GM12878 (cell line): ENCODE data around the gene ASNSD1. TPM values are rescaled to one million over a fixed set of nuclear protein-coding genes. Genes with fewer than 3 reads are reported as not detected.
A peak's percentile ranks its signal among the peaks of the same experiment; 100 is the strongest.

Experiments
- CHD4 ChIP-seq: fragments of 200-600 bp; sonication (generic); IDR thresholded peaks from 2 replicates; pipeline ENCODE4 v1.6.1; 2016; ENCODE audit warnings: mild to moderate bottlenecking
- E2F4 ChIP-seq: IDR thresholded peaks from 2 replicates; pipeline ENCODE4 v1.6.1; 2012; ENCODE audit warnings: low read depth, low read length, improper control_type of control experiment
- ELK1 ChIP-seq: IDR thresholded peaks from 2 replicates; pipeline ENCODE4 v1.6.1; 2012; ENCODE audit warnings: low read depth, low read length, improper control_type of control experiment
- ETV6 ChIP-seq, 2 experiments: fragments of 450-650 bp in 1 of 2; IDR thresholded peaks in 1 of 2; conservative IDR thresholded peaks in 1 of 2; 2 replicates each; pipeline ENCODE4 v1.6.1; 2014; ENCODE audit warnings: antibody characterized with exemption in 1 of 2, borderline replicate concordance in 1 of 2, low read depth in 1 of 2, mild to moderate bottlenecking in 1 of 2, moderate library complexity in 1 of 2
- FOXK2 ChIP-seq: fragments of 450-650 bp; IDR thresholded peaks from 2 replicates; pipeline ENCODE4 v1.6.1; 2017; ENCODE audit warnings: mild to moderate bottlenecking, moderate library complexity
- GATAD2B ChIP-seq: fragments of 450-650 bp; conservative IDR thresholded peaks from 2 replicates; pipeline ENCODE4 v1.6.1; 2017; ENCODE audit warnings: low read depth, mild to moderate bottlenecking, moderate library complexity
- HDAC6 ChIP-seq: fragments of 200-600 bp; sonication (generic); IDR thresholded peaks from one replicate; pipeline ENCODE4 v1.8.0; 2017; ENCODE audit warnings: antibody characterized with exemption; ENCODE audit not compliant: unreplicated experiment
- IKZF2 ChIP-seq, 2 experiments: fragments of 450-650 bp; IDR thresholded peaks; 2 replicates each; pipeline ENCODE4 v1.6.1; 2017; ENCODE audit warnings: mild to moderate bottlenecking in 2 of 2, moderate library complexity in 2 of 2
- NFIC ChIP-seq: IDR thresholded peaks from 2 replicates; pipeline ENCODE4 v1.6.1; 2012; ENCODE audit warnings: low read depth, mild to moderate bottlenecking, inconsistent platforms, low read length, moderate library complexity
- NR2C2 ChIP-seq: IDR thresholded peaks from 2 replicates; pipeline ENCODE4 v1.6.1; 2011; ENCODE audit warnings: borderline replicate concordance, low read depth; ENCODE audit not compliant: control insufficient read depth, insufficient read length
- PAX8 ChIP-seq: fragments of 450-650 bp; IDR thresholded peaks from 2 replicates; pipeline ENCODE4 v1.6.1; 2017; ENCODE audit warnings: mild to moderate bottlenecking, moderate library complexity
- PML ChIP-seq: IDR thresholded peaks from 2 replicates; pipeline ENCODE4 v1.6.1; 2012; ENCODE audit warnings: low read length, inconsistent platforms
- RAD21 ChIP-seq: IDR thresholded peaks from 2 replicates; pipeline ENCODE4 v1.6.1; 2011; ENCODE audit warnings: mild to moderate bottlenecking, low read depth, low read length, moderate library complexity; ENCODE audit not compliant: insufficient read depth
- RB1 ChIP-seq: fragments of 450-650 bp; formaldehyde crosslinking; IDR thresholded peaks from 2 replicates; pipeline ENCODE4 v1.6.1; 2017; ENCODE audit warnings: mild to moderate bottlenecking, borderline replicate concordance
- RCOR1 ChIP-seq: conservative IDR thresholded peaks from 2 replicates; pipeline ENCODE4 v1.6.1; 2012; ENCODE audit warnings: low read depth, low read length, improper control_type of control experiment
- RELA ChIP-seq: fragments of 450-650 bp; IDR thresholded peaks from 2 replicates; pipeline ENCODE4 v1.8.0; 2014; ENCODE audit warnings: borderline replicate concordance; ENCODE audit not compliant: partially characterized antibody
- SMAD1 ChIP-seq: fragments of 450-650 bp; IDR thresholded peaks from 2 replicates; pipeline ENCODE4 v1.6.1; 2018; ENCODE audit warnings: mild to moderate bottlenecking, low read depth; ENCODE audit not compliant: partially characterized antibody
- STAT3 ChIP-seq: IDR thresholded peaks from 2 replicates; pipeline ENCODE4 v1.6.1; 2011; ENCODE audit warnings: low read depth, low read length, improper control_type of control experiment
- TBL1XR1 ChIP-seq: IDR thresholded peaks from 2 replicates; pipeline ENCODE4 v1.6.1; 2012; ENCODE audit warnings: low read depth, low read length, improper control_type of control experiment
- TCF12 ChIP-seq: IDR thresholded peaks from 2 replicates; pipeline ENCODE4 v1.6.1; 2011; ENCODE audit warnings: low read depth, mild to moderate bottlenecking, low read length
- WRNIP1 ChIP-seq: IDR thresholded peaks from 2 replicates; pipeline ENCODE4 v1.6.1; 2011; ENCODE audit warnings: low read depth, low read length, improper control_type of control experiment, borderline replicate concordance
- ZNF384 ChIP-seq: IDR thresholded peaks from 2 replicates; pipeline ENCODE4 v1.6.1; 2012; ENCODE audit warnings: low read depth, mild to moderate bottlenecking, low read length, improper control_type of control experiment, borderline replicate concordance
- ZNF592 ChIP-seq: fragments of 450-650 bp; IDR thresholded peaks from 2 replicates; pipeline ENCODE4 v1.6.1; 2017; ENCODE audit warnings: mild to moderate bottlenecking, moderate library complexity
- ZNF622 ChIP-seq: fragments of 450-650 bp; IDR thresholded peaks from 2 replicates; pipeline ENCODE4 v1.6.1; 2017; ENCODE audit warnings: mild to moderate bottlenecking, inconsistent platforms
- ZZZ3 ChIP-seq: IDR thresholded peaks from 2 replicates; pipeline ENCODE4 v1.6.1; 2011; ENCODE audit warnings: low read depth; ENCODE audit not compliant: control insufficient read depth, insufficient read length
- polyA plus RNA-seq, 11 experiments: library from polyadenylated mRNA; depleted of rRNA in 4 of 11; unstranded in 6 of 11; stranded (reverse) in 5 of 11; fragments of >200 nt; fragmentation: Nextera tagmentation in 4 of 11; fragmentation: Illumina TruSeq in 1 of 11; extraction: Ambion mirVana in 4 of 11; extraction: Trizol in 1 of 11; gene quantifications; 1 replicate in 1 of 11; 2 replicates in 10 of 11; pipeline versions ENCODE4 v1.2.1 to v1.2.3, GENCODE V29; 2011 to 2016; ENCODE audit warnings: inconsistent platforms in 2 of 11, missing spikeins in 2 of 11, low read depth in 1 of 11
- total RNA-seq, 4 experiments: library from RNA; depleted of rRNA in 3 of 4; stranded (reverse); fragments of >200 nt in 3 of 4; fragmentation: Illumina TruSeq in 1 of 4; extraction: Trizol in 1 of 4; gene quantifications; 2 replicates each; pipeline versions ENCODE4 v1.2.1 to v1.2.3, GENCODE V29; 2013 to 2021

Gene ASNSD1
- total and polyA plus RNA-seq, 10 of the 15 experiments (the other 5 are each of a cell fraction or from before 2014, with no cell fraction given), result 39.1 to 89.8 (median 72.1) TPM

- TF ChIP-seq TBL1XR1 (no peak), RELA (peak; percentile 42), SMAD1 (no peak), NFIC (no peak), STAT3 (no peak), E2F4 (0 out of 2 replicates have a peak, but pooled peaks have one; percentile 13), HDAC6 (no peak), GATAD2B (peak; percentile 96), ZNF384 (no peak), FOXK2 (no peak), IKZF2 (IDR thresholded peaks at IDR 0.05) (peak; percentile 20 to 37; a peak in 2 of 4 replicates), RAD21 (peak; percentile 40; the same call in 1 of the 2 replicates), ETV6 (conservative IDR thresholded peaks at IDR 0.05 in 1 of 2, IDR thresholded peaks at IDR 0.05 in 1 of 2; ENCODE audit: borderline replicate concordance in 1 of 2, low read depth in 1 of 2) (no peak), WRNIP1 (no peak), PML (peak; percentile 66; the same call in 1 of the 2 replicates), RCOR1 (0 out of 2 replicates have a peak, but pooled peaks have one; percentile 90), ZNF592 (peak; percentile 76; the same call in 1 of the 2 replicates), RB1 (peak; percentile 82; the same call in 1 of the 2 replicates), ELK1 (0 out of 2 replicates have a peak, but pooled peaks have one; percentile 68), ZZZ3 (no peak), NR2C2 (no peak), CHD4 (no peak), PAX8 (no peak), TCF12 (0 out of 2 replicates have a peak, but pooled peaks have one; percentile 4), ZNF622 (no peak)
These were observed 13.3 kb downstream of the ASNSD1 start, which contains the start of gene ANKAR (continued) for GRCh38 chr2:189674374-189675112.
